Tibial nerve (tissue), 4 donors: ENCODE data around the gene PTGES3.

Experiments
- CTCF ChIP-seq, 5 experiments: fragments of 200-600 bp in 3 of 5; fragments of 450-650 bp in 2 of 5; sonication (generic) in 3 of 5; IDR thresholded peaks; one replicate each; pipeline ENCODE4 v1.5.1; 2016 to 2019; ENCODE audit warnings: antibody characterized with exemption in 5 of 5, mild to moderate bottlenecking in 3 of 5, moderate library complexity in 2 of 5
- EP300 ChIP-seq, 2 donors: sonication (generic); formaldehyde crosslinking; IDR thresholded peaks; one replicate each; pipeline ENCODE4 v1.6.1; 2017; ENCODE audit warnings: antibody characterized with exemption in 2 of 2, mild to moderate bottlenecking in 1 of 2
- POLR2A ChIP-seq, 2 donors: fragments of 450-650 bp; IDR thresholded peaks; one replicate each; pipeline ENCODE4 v1.6.1; 2017; ENCODE audit warnings: antibody characterized with exemption in 2 of 2, mild to moderate bottlenecking in 2 of 2, moderate library complexity in 2 of 2

GRCh38 chr12:56723889-56724700, 36.0 kb upstream of the PTGES3 start:
- no peak for TF ChIP-seq CTCF (IDR thresholded peaks at IDR 0.05)
- peak in 1 of 2 donors; percentile 11 for TF ChIP-seq POLR2A (IDR thresholded peaks at IDR 0.05)
- peak in 1 of 2 donors; percentile 74 for TF ChIP-seq EP300 (IDR thresholded peaks at IDR 0.05)
